Measurements from ENCODE around the gene MAP4K3. TPM values are rescaled to one million over a fixed set of nuclear protein-coding genes. Genes with fewer than 3 reads are reported as not detected.

The MAP4K3 gene
- polyA plus RNA-seq, 1 experiment: 45.5 TPM

DNA sequence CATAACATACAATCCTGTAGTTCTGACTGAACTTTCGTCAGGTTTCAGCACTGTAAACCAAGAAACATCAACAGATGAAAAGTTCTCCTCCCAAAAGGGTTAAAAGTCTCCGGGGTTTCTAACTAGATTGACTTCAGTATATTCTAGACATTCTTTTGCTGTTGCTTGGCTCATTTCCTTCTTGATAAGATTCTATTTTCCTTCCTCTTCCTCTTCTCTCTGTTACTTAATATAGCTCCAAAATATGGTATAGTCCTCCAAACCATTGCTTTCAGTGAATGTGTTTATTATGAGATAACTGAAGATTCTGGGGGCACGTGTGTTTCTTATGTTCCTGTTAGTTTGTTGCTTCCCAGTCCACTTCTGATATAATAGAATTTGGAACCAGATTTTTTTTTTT lies 46.4 kb upstream of the MAP4K3 start:
- TF ChIP-seq, protein P1, sequence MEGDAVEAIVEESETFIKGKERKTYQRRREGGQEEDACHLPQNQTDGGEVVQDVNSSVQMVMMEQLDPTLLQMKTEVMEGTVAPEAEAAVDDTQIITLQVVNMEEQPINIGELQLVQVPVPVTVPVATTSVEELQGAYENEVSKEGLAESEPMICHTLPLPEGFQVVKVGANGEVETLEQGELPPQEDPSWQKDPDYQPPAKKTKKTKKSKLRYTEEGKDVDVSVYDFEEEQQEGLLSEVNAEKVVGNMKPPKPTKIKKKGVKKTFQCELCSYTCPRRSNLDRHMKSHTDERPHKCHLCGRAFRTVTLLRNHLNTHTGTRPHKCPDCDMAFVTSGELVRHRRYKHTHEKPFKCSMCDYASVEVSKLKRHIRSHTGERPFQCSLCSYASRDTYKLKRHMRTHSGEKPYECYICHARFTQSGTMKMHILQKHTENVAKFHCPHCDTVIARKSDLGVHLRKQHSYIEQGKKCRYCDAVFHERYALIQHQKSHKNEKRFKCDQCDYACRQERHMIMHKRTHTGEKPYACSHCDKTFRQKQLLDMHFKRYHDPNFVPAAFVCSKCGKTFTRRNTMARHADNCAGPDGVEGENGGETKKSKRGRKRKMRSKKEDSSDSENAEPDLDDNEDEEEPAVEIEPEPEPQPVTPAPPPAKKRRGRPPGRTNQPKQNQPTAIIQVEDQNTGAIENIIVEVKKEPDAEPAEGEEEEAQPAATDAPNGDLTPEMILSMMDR (IDR thresholded peaks at IDR 0.05; ENCODE audit: insufficient read depth, low read depth, low read length): no peak
- Histone ChIP-seq H3K4me3 (ENCODE audit: low read depth, low read length) (no peak overlapping the region), H3K36me3 (ENCODE audit: control insufficient read depth, insufficient read depth, low read length) (no peaks in the 10 kb centered on the region), H3K27me3 (ENCODE audit: control insufficient read depth, insufficient read depth, low read length) (no peaks in the 10 kb centered on the region)
- no peak for DNase-seq (ENCODE audit: low read depth)
- ChIA-PET CTCF (interaction anchor here (0.6 kb wide), 1 partner anchor 214 kb away, joined by 4 read pairs; no protein-coding TSS in a partner anchor), POLR2A (no interaction called here)

DNA sequence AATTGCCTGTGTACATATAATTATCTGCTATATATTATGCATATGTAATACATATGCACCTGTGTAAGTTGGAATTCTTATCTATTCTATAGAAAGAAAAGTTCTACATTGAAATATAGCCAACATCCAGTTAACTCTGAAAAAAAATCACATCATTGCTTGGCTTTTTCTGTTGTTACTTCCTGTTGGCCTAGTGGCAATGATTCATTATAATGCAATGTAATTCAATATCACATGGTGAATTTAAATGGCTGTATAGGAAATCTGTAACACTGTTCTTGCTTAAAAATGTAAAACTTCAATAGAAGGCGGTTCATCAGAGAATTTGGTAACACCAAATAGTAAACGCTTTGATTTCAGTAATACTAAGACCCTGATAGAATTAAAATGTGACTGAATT lies 44.5 kb upstream of the MAP4K3 start:
- POLR2A ChIA-PET: no interaction called here
- TF ChIP-seq, protein P1 (IDR thresholded peaks at IDR 0.05; ENCODE audit: insufficient read depth, low read depth, low read length): no peak
- no peaks in the 10 kb centered on the region for H3K27me3 ChIP-seq (ENCODE audit: control insufficient read depth, insufficient read depth, low read length)
- H3K4me3 ChIP-seq (ENCODE audit: low read depth, low read length): no peak overlapping the region
- DNase-seq (ENCODE audit: low read depth): no peak
- H3K36me3 ChIP-seq (ENCODE audit: control insufficient read depth, insufficient read depth, low read length): no peaks in the 10 kb centered on the region
- CTCF ChIA-PET: interaction anchor here (1.1 kb wide), 1 partner anchor 13 kb away, joined by 3 read pairs; no protein-coding TSS in a partner anchor

DNA sequence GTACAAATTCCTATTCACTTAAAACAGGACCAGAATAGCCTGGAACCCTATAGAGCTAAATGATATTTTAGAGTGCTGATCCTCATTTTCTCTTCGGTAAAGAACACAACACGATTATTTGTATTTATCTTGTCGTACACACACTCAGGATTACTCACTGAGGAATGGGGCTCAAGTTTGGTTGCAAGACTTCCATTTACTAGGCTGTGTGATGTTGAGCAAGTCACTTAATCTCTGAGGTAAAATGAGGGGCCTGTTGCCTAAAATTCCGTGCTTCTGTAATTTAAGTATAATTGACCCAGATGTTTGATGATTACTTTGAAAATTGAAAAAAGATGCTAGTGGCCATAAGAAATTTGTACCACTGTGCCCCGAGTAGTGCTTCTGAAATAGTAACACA lies 42.6 kb upstream of the MAP4K3 start:
- POLR2A ChIA-PET: interaction anchor here (1.4 kb wide), 1 partner anchor 10 kb away, joined by 9 read pairs; no protein-coding TSS in a partner anchor
- Histone ChIP-seq H3K27me3 (ENCODE audit: control insufficient read depth, insufficient read depth, low read length) (no peaks in the 10 kb centered on the region), H3K36me3 (ENCODE audit: control insufficient read depth, insufficient read depth, low read length) (no peaks in the 10 kb centered on the region), H3K4me3 (ENCODE audit: low read depth, low read length) (no peak overlapping the region)
- no peak for DNase-seq (ENCODE audit: low read depth)
- CTCF ChIA-PET: no interaction called here
- TF ChIP-seq, protein P1 (IDR thresholded peaks at IDR 0.05; ENCODE audit: insufficient read depth, low read depth, low read length): no peak

DNA sequence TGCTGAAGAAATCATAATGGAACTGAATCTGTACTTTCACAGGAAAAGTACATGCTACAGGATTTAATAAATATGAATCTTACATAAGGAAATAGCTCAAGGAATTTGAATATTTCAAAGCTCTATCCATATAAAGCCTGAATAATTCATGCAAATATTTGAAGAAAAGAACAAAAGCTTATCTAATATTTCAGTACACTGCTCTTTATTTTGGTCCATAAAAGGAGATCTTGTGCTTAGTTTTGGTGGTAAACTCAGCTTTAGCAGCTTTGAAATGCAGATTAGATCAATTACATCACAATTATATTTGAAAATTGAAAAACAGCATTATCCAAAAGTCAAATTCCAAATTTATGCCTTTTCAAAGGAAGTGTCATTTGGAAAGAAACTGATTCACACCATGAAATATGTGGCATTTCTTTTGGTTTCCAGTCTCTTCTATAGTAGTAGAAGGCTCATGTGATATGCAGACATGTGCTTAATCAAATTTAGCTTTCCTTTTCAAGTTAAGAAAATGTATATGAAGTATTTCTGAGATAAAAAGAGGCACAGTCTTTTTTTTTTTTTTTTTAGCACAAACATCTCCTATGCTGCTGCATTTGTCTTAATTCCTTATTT lies 42.1 kb upstream of the MAP4K3 start:
- CTCF ChIA-PET: no interaction called here
- DNase-seq (ENCODE audit: low read depth): no peak
- no peak overlapping the region for H3K4me3 ChIP-seq (ENCODE audit: low read depth, low read length)
- no peaks in the 10 kb centered on the region for H3K27me3 ChIP-seq (ENCODE audit: control insufficient read depth, insufficient read depth, low read length)
- TF ChIP-seq, protein P1 (IDR thresholded peaks at IDR 0.05; ENCODE audit: insufficient read depth, low read depth, low read length): no peak
- H3K36me3 ChIP-seq (ENCODE audit: control insufficient read depth, insufficient read depth, low read length): no peaks in the 10 kb centered on the region
- POLR2A ChIA-PET: interaction anchor here (1.4 kb wide), 1 partner anchor 10 kb away, joined by 9 read pairs; no protein-coding TSS in a partner anchor

DNA sequence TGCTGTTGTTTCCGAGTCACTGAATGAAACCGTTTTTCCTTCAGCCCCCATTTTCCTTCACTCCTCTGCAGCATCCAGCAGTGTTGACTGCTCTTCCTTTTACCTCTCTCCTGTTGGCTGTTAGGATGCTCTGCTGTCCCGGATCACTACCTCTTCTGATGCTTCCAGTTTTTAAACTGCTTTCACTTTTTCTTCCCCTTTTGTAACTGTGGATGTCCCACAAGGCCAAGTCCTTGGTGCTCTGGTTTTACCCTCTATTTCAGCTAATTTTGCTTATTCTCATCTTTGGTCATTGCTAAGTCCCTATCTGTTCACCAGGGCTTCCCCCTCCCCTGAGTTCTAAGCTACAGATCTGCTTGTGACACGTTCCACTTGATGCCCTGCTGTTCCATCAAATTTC lies 39.4 kb upstream of the MAP4K3 start:
- DNase-seq (ENCODE audit: low read depth): no peak

More for the DNA sequence above, 39.4 kb upstream of the MAP4K3 start:
- H3K4me3 ChIP-seq (ENCODE audit: low read depth, low read length): no peak overlapping the region
- no peaks in the 10 kb centered on the region for H3K36me3 ChIP-seq (ENCODE audit: control insufficient read depth, insufficient read depth, low read length)
- POLR2A ChIA-PET: no interaction called here
- no peaks in the 10 kb centered on the region for H3K27me3 ChIP-seq (ENCODE audit: control insufficient read depth, insufficient read depth, low read length)
- TF ChIP-seq, protein P1 (IDR thresholded peaks at IDR 0.05; ENCODE audit: insufficient read depth, low read depth, low read length): no peak
- CTCF ChIA-PET: interaction anchor here (0.7 to 1.1 kb wide), 2 partner anchors 12 to 247 kb away, joined by 3 read pairs; no protein-coding TSS in a partner anchor
